ENCODE results near the gene CDC123. TPM values are rescaled to one million over a fixed set of nuclear protein-coding genes. Genes with fewer than 3 reads are reported as not detected.
"Not testable (repeated sequence)": the region's sequence is repeated elsewhere in the genome, so short reads cannot be mapped to it uniquely, and the experiment has no call there.

Gene CDC123
- total and polyA plus RNA-seq, 7 donors, result 33.8 to 70.3 (median 50.8) TPM

DNA sequence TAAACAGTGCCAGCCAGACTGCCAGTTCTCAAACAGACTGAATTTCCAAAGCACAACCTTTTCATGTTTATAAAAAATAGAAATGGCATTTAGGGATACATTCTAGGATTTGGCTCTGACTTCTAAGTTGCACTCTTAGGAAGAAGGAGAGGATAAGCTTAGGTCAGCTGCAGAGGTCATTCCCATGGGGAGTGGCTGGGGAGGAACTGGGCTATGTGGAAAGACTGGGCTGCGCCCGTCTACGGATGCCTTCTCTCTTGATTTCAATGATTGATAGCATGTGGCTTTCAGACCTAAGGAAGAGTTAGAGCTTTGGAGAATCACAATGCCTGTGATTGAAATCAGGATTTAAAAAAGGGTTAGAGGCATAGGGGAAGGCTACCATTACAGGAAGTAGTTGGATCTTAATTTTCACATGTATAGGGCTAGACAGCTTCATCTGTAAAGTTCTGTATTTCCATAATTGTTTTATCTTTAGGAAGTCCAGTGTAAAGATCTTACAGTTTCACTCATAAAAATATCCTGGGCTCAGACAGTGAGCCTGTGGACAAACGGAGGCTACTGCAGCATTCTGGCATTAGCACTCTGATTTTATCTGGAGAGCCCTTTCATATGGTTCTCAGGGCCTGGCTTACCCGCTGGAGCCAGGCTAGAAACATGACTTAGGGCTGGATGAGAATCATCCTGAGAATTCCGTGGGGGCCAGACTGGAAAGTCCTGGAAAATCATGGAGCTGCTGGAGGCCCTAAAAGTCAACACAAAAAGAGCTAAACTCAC lies 29.8 kb upstream of the CDC123 start:
- Histone ChIP-seq H3K9me3 (no peaks in the 10 kb centered on the region), H3K36me3 (peaks cover 7 to 97% (median 37%) of the 10 kb centered on the region in 4 donors), H3K4me1 (no peaks in the 10 kb centered on the region), H3K27me3 (no peaks in the 10 kb centered on the region), H3K4me3 (no peak overlapping the region), H3K27ac (no peak overlapping the region)
- intact Hi-C loops (cut with DNase I), result no loop called here
- TF ChIP-seq POLR2AphosphoS5 (IDR thresholded peaks at IDR 0.05) (no peak), POLR2A (IDR thresholded peaks at IDR 0.05) (no peak), EP300 (IDR thresholded peaks at IDR 0.05) (no peak)
- TF ChIP-seq, protein P1, sequence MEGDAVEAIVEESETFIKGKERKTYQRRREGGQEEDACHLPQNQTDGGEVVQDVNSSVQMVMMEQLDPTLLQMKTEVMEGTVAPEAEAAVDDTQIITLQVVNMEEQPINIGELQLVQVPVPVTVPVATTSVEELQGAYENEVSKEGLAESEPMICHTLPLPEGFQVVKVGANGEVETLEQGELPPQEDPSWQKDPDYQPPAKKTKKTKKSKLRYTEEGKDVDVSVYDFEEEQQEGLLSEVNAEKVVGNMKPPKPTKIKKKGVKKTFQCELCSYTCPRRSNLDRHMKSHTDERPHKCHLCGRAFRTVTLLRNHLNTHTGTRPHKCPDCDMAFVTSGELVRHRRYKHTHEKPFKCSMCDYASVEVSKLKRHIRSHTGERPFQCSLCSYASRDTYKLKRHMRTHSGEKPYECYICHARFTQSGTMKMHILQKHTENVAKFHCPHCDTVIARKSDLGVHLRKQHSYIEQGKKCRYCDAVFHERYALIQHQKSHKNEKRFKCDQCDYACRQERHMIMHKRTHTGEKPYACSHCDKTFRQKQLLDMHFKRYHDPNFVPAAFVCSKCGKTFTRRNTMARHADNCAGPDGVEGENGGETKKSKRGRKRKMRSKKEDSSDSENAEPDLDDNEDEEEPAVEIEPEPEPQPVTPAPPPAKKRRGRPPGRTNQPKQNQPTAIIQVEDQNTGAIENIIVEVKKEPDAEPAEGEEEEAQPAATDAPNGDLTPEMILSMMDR (IDR thresholded peaks at IDR 0.05), result no peak
- WGBS, 2 donors, result 91 to 92% methylated on average over 6 of the region's 6 CpGs
- no peak for DNase-seq

DNA sequence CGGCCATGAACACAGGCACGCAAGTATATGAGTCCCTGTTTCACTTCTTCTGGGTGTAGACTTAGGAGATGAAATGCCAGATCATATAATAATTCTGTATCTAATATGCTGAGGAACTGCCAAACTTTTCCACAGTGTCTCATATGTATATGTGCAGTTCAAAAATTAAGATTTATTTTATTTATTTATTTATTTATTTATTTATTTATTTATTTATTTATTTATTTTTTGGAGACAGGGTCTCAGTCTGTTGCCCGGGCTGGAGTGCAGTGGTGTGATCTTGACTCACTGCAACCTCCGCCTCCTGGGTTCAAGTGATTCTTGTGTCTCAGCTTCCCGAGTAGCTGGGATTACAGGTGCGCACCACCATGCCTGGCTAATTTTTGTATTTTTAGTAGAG lies 24.5 kb upstream of the CDC123 start:
- intact Hi-C loops (cut with DNase I); H3K27me3 ChIP-seq; H3K27ac ChIP-seq; H3K4me1 ChIP-seq; H3K9me3 ChIP-seq; H3K4me3 ChIP-seq; DNase-seq: not testable (repeated sequence)
- 89 to 91% methylated on average over 6 of the region's 6 CpGs for WGBS, 2 donors
- peaks cover 22 to 97% (median 58%) of the 10 kb centered on the region in 4 donors for H3K36me3 ChIP-seq

DNA sequence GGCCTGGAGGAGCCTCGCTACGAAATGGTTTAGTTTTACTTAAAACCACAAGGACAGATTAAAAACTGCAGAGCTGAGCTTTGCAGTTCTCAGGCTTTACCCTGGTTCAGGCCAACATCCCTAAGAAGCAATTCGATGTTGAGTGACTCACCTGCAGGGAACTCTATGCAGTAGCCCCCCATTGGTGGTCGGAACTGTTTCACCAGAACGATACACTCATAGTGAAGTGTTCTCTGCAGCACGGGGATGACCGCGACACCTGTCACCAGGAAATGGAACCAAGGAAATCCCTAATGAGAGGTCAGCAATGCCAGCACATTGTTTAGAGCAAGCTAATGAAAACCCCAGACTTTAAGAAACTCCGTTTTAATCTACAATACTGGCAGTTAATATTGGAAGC lies 18.3 kb upstream of the CDC123 start:
- Histone ChIP-seq H3K27ac (no peak overlapping the region), H3K4me1 (no peaks in the 10 kb centered on the region), H3K4me3 (no peak overlapping the region), H3K36me3 (peaks cover 24 to 92% (median 46%) of the 10 kb centered on the region in 4 donors), H3K9me3 (no peaks in the 10 kb centered on the region), H3K27me3 (no peaks in the 10 kb centered on the region)
- TF ChIP-seq POLR2A (IDR thresholded peaks at IDR 0.05) (no peak), POLR2AphosphoS5 (IDR thresholded peaks at IDR 0.05) (no peak), EP300 (IDR thresholded peaks at IDR 0.05) (no peak)
- TF ChIP-seq, protein P1 (IDR thresholded peaks at IDR 0.05), result no peak
- intact Hi-C loops (cut with DNase I), result no loop called here
- no peak for DNase-seq
- 93 to 94% methylated on average over 9 of the region's 9 CpGs for WGBS, 2 donors

DNA sequence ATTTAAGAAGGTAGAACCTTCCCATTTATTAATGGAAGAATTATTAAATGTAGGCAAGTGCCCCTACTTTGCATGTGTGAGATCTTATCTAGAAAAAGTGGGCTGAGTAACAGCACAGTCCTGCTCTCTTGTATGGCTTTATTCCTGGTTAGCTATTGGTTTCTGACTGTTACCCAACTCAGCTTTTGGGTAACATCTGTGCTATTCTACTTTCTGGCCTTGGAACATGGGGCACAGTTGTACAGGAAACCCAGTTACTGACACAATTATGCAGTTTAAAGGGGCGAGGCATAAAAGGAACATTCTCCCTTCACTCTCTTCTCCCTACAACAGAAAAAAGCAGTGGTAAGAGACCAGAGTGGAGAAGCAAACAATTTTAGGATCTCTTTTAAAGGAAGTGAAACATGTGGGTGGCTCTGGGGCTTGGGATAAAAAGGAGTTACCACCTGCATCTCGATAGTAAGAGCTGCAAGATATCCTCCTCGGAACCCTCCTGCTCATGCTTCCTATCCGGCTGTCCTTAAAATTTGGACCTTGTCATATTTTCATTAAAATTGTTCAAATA lies 16.3 kb upstream of the CDC123 start:
- Histone ChIP-seq H3K27me3 (no peaks in the 10 kb centered on the region), H3K27ac (no peak overlapping the region), H3K36me3 (peaks cover 6 to 91% (median 34%) of the 10 kb centered on the region in 4 donors), H3K4me3 (no peak overlapping the region), H3K4me1 (no peaks in the 10 kb centered on the region), H3K9me3 (no peaks in the 10 kb centered on the region)
- WGBS, 2 donors, result 86 to 88% methylated on average over 4 of the region's 4 CpGs
- TF ChIP-seq EP300 (IDR thresholded peaks at IDR 0.05) (no peak), POLR2A (IDR thresholded peaks at IDR 0.05) (no peak), POLR2AphosphoS5 (IDR thresholded peaks at IDR 0.05) (no peak)
- TF ChIP-seq, protein P1 (IDR thresholded peaks at IDR 0.05), result no peak
- intact Hi-C loops (cut with DNase I), result no loop called here
- no peak for DNase-seq

DNA sequence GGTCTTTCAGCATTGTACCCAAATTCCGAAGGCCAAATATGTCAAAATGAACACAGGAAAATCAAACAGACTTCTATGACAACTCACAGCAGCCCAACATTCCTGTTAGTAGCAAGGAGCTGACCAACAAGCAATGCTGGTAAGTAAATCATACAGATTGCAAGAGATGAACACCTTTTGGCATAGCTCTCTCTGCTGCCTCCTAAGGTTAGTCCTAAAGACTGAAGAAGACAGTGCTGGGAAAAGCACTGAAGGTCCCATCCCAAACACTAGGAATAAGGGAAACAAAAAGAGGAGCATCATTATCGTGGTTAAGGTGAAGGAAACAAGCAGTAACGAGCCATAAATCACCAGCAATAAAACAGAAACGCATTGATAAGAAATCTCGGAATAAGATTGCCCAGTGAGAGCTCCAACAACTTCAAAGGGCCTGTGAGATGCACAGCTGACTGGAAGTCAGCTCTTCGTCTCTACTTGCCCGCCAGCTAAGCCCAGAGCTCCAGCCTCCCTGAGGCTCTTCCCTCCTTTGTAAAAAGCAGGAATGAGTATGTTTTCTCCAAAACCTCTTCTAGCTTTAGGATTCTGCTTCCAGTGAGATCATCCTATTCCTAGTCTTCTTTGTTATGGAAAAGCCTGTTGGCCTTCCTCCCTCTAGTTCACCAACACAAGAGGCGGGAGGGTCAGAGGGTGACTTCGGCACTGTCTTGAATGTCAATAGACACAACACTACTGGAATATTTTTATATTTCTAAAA lies 15.6 kb upstream of the CDC123 start:
- intact Hi-C loops (cut with DNase I), result no loop called here
- WGBS, 2 donors, result 41 to 74% methylated on average over 9 of the region's 9 CpGs
- H3K27ac ChIP-seq, result no peak overlapping the region
- H3K4me3 ChIP-seq, result no peak overlapping the region
- DNase-seq, result no peak
- no peaks in the 10 kb centered on the region for H3K9me3 ChIP-seq
- no peaks in the 10 kb centered on the region for H3K4me1 ChIP-seq
- TF ChIP-seq POLR2AphosphoS5 (IDR thresholded peaks at IDR 0.05) (no peak), POLR2A (IDR thresholded peaks at IDR 0.05) (no peak), EP300 (IDR thresholded peaks at IDR 0.05) (no peak)
- TF ChIP-seq, protein P1 (IDR thresholded peaks at IDR 0.05), result no peak
- H3K36me3 ChIP-seq, result peaks cover 3 to 91% (median 37%) of the 10 kb centered on the region in 4 donors
- no peaks in the 10 kb centered on the region for H3K27me3 ChIP-seq

All from sigmoid colon (tissue), 7 donors.